ENCODE data around the gene MAST4.

- TF ChIP-seq CTCF (IDR thresholded peaks at IDR 0.05) (no peak), POLR2A (IDR thresholded peaks at IDR 0.05) (no peak), EP300 (IDR thresholded peaks at IDR 0.05) (no peak)
These were observed 131.9 kb downstream of the MAST4 start for GRCh38 chr5:66728049-66728448.

Data from tibial nerve (tissue), 4 donors.